GM18873 (cell line): ENCODE data around the gene TNIK.
"Not testable (repeated sequence)": the region's sequence is repeated elsewhere in the genome, so short reads cannot be mapped to it uniquely, and the experiment has no call there.

Source experiments
- ATAC-seq: cut with Tn5 transposase; IDR thresholded peaks from one replicate; pipeline ENCODE4 v1.9.1; 2021; ENCODE audit warnings: mild to moderate bottlenecking, moderate library complexity, moderate number of reproducible peaks; ENCODE audit not compliant: unreplicated experiment, low FRiP score

TNIK gene

GRCh38 chr3:171122861-171123260 lies 337.3 kb downstream of the TNIK start:
- ATAC-seq = no peak

GRCh38 chr3:171122240-171122639 lies 338.0 kb downstream of the TNIK start:
- ATAC-seq = no peak

GRCh38 chr3:171121801-171122200 lies 338.4 kb downstream of the TNIK start:
- ATAC-seq = no peak

- ATAC-seq = not testable (repeated sequence)
Measured at GRCh38 chr3:171119402-171119801, 340.8 kb downstream of the TNIK start.

- ATAC-seq = not testable (repeated sequence)
Measured at GRCh38 chr3:171118993-171119392, 341.2 kb downstream of the TNIK start.

GRCh38 chr3:171116824-171117395 lies 343.3 kb downstream of the TNIK start:
- no peak for ATAC-seq

GRCh38 chr3:171116365-171116764 lies 343.8 kb downstream of the TNIK start:
- ATAC-seq = no peak

- no peak for ATAC-seq
Measured at GRCh38 chr3:171115667-171116066, 344.5 kb downstream of the TNIK start.

GRCh38 chr3:171113716-171114115 lies 346.5 kb downstream of the TNIK start:
- no peak for ATAC-seq

- ATAC-seq = no peak
Measured at GRCh38 chr3:171110715-171111114, 349.5 kb downstream of the TNIK start.

- ATAC-seq = no peak
Measured at GRCh38 chr3:171108066-171108465, 352.1 kb downstream of the TNIK start.

- no peak for ATAC-seq
Measured at GRCh38 chr3:171103185-171103584, 357.0 kb downstream of the TNIK start.

- ATAC-seq = no peak
Measured at GRCh38 chr3:171101982-171102641, 358.1 kb downstream of the TNIK start.

GRCh38 chr3:171099911-171100310 lies 360.3 kb downstream of the TNIK start:
- ATAC-seq = no peak

GRCh38 chr3:171095063-171095462 lies 365.1 kb downstream of the TNIK start:
- peak; percentile 89 for ATAC-seq

GRCh38 chr3:171094411-171094810 lies 365.8 kb downstream of the TNIK start:
- no peak for ATAC-seq

- no peak for ATAC-seq
Measured at GRCh38 chr3:171093462-171093861, 366.7 kb downstream of the TNIK start.

GRCh38 chr3:171092467-171092911 lies 367.7 kb downstream of the TNIK start:
- no peak for ATAC-seq

- ATAC-seq = no peak
Measured at GRCh38 chr3:171090321-171090720, 369.9 kb downstream of the TNIK start.

GRCh38 chr3:171088964-171089754 lies 371.0 kb downstream of the TNIK start:
- no peak for ATAC-seq

- ATAC-seq = no peak
Measured at GRCh38 chr3:171088496-171088895, 371.7 kb downstream of the TNIK start.

GRCh38 chr3:171086914-171087313 lies 373.3 kb downstream of the TNIK start:
- ATAC-seq = no peak
